Adipocyte (in vitro differentiated cells): ENCODE measurements around the gene MET.
"Not testable (repeated sequence)": the region's sequence is repeated elsewhere in the genome, so short reads cannot be mapped to it uniquely, and the experiment has no call there.

ENCODE experiments used
- DNase-seq: peaks from one replicate; pipeline ENCODE4 v3.0.0-alpha.2; 2015; ENCODE audit warnings: low read depth
- H3K27me3 ChIP-seq: replicated peaks from 2 replicates; pipeline ENCODE4 v1.7.0; 2013; ENCODE audit warnings: mild to moderate bottlenecking, low read length, moderate library complexity; ENCODE audit not compliant: control insufficient read depth, insufficient read depth
- H3K36me3 ChIP-seq: 2 replicates; pipeline ENCODE4 v1.7.0; 2013; ENCODE audit warnings: low read length, mild to moderate bottlenecking, moderate library complexity; ENCODE audit not compliant: control insufficient read depth, insufficient read depth, severe bottlenecking
- H3K4me1 ChIP-seq: 2 replicates; pipeline ENCODE4 v1.7.0; 2013; ENCODE audit warnings: mild to moderate bottlenecking, low read length, moderate library complexity; ENCODE audit not compliant: control insufficient read depth, insufficient read depth
- H3K4me3 ChIP-seq: 2 replicates; pipeline ENCODE4 v1.7.0; 2013; ENCODE audit warnings: mild to moderate bottlenecking, low read length, moderate library complexity
- H3K9ac ChIP-seq: 2 replicates; pipeline ENCODE4 v1.7.0; 2013; ENCODE audit warnings: mild to moderate bottlenecking, low read length, moderate library complexity
- H3K9me3 ChIP-seq: 2 replicates; pipeline ENCODE4 v1.7.0; 2013; ENCODE audit warnings: mild to moderate bottlenecking, low read length, moderate library complexity; ENCODE audit not compliant: control insufficient read depth

The MET gene

GRCh38 chr7:116740755-116741462 is 68.9 kb downstream of the MET start:
- no peak for DNase-seq
- H3K4me3 ChIP-seq, result no peak overlapping the region

DNA sequence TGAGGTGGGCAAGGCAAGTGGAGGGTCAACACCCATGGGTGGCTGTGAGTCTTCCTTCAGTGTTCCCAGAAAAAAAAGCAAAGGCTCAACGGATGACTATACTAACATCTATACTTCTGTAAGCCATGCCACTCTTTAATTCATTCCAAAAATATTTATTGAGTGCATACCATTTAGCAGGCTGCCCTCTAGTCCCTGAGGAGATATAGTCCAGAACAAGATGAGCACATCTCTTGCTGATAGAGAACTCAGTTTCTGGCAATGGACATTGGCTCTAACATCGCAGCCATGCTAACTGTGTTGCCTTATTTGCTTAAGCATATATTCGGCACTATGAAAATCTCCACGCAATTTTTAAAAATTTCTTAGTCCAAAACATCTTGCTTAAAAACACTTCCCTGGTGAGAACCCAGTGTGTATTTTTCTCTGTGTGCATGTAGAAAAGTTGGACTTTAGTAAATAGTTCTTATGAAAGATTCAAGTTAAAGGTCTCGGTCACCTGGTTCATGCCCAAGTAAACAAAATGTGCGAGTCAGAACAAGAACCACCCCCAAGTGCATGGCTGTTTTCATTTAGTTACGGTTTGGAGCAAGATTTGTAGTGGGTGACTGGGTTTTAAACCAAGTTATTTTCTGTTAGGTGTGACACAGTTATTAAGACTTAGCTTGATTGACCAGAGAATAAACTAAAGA is 69.8 kb downstream of the MET start:
- peak; percentile 64 for DNase-seq
- Histone ChIP-seq H3K9me3 (no peaks in the 10 kb centered on the region), H3K36me3 (no peaks in the 10 kb centered on the region)

More at GRCh38 chr7:116740755-116741462, 68.9 kb downstream of the MET start:
- H3K9ac ChIP-seq, result no peak overlapping the region
- no peaks in the 10 kb centered on the region for H3K36me3 ChIP-seq
- H3K27me3 ChIP-seq, result no peaks in the 10 kb centered on the region
- peaks cover 45% of the 10 kb centered on the region for H3K4me1 ChIP-seq
- H3K9me3 ChIP-seq, result no peaks in the 10 kb centered on the region

DNA sequence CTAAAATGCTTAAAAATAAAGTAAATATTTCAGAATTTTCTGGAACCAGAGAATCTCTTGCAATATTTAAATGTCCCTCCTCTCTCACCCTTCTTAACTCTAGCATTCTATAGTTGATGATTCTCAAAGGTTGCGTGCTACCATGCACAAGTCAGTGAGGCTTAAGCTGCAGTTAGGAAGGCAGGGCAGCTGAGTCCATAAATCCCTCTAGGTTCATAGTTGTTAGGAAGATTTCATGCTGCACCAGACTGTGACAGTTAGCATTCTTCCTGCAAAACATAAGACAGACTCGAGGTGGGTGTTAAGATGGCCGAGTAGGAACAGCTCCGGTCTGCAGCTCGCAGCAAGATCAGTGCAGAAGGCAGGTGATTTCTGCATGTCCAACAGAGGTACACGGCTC is 70.6 kb downstream of the MET start:
- H3K9ac ChIP-seq, result no peak overlapping the region
- H3K36me3 ChIP-seq, result no peaks in the 10 kb centered on the region
- DNase-seq, result no peak
- no peaks in the 10 kb centered on the region for H3K9me3 ChIP-seq
- H3K4me3 ChIP-seq, result no peak overlapping the region
- no peaks in the 10 kb centered on the region for H3K27me3 ChIP-seq
- peaks cover 33% of the 10 kb centered on the region for H3K4me1 ChIP-seq

More for the DNA sequence above, 69.8 kb downstream of the MET start:
- H3K9ac ChIP-seq, result no peak overlapping the region
- no peak overlapping the region for H3K4me3 ChIP-seq
- H3K4me1 ChIP-seq, result peaks cover 42% of the 10 kb centered on the region
- H3K27me3 ChIP-seq, result no peaks in the 10 kb centered on the region

- H3K27me3 ChIP-seq, DNase-seq, H3K36me3 ChIP-seq, H3K9ac ChIP-seq, H3K9me3 ChIP-seq, H3K4me3 ChIP-seq: not testable (repeated sequence)
- peaks cover 22% of the 10 kb centered on the region for H3K4me1 ChIP-seq
Observed at GRCh38 chr7:116743835-116744234, 71.8 kb downstream of the MET start.

GRCh38 chr7:116746388-116746787 is 74.4 kb downstream of the MET start:
- not testable (repeated sequence) for H3K4me1 ChIP-seq, H3K9ac ChIP-seq, H3K4me3 ChIP-seq, H3K36me3 ChIP-seq, H3K27me3 ChIP-seq, DNase-seq, H3K9me3 ChIP-seq

DNA sequence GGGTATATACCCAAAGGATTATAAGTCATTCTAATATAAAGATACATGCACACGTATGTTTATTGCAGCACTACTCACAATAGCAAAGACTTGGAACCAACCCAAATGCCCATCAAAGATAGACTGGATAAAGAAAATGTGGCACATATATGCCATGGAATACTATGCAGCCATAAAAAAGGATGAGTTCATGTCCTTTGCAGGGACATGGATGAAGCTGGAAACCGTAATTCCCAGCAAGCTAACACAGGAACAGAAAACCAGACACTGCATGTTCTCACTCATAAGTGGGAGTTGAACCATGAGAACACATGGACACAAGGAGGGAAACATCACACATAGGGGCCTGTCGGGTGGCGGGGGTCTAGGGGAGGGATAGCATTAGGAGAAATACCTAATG is 79.1 kb downstream of the MET start:
- H3K27me3 ChIP-seq, DNase-seq, H3K4me1 ChIP-seq, H3K9me3 ChIP-seq, H3K9ac ChIP-seq, H3K4me3 ChIP-seq, H3K36me3 ChIP-seq: not testable (repeated sequence)

DNA sequence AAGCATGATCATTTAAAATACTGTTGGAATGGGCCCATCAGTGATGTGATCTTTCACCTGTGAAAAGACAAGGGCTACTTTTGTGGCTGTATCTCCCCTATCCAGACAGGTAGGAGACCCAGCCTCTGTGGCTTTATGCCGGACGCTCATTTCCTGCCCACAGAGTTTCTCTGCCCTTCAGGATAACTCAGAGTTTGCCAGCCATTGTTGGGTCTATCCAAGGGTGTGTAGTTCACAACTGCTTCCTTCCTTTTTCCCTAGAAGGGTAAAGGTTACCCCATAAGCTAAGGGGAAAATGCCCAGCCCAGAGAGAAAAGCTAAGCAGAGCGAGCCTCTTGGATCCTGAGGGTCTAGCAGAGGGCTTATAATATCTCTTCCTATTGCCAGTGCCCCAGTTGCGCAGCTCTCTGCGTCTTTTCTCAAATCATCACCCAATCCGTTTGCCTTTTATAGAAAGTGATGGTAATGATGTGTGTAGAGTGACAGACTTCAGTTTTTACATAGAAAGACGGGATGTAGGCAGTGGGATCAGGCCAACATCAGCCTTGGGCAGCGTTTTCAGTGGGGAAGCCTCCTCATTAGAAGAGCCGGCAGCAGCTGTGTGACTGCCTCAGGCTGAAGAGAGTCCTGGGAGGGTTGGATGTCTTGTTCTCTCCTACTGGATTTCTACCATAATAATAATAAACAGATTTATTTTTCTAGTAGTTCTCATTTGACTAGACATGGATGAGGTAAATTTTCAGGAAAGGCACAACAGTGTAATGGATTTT is 80.5 kb downstream of the MET start:
- no peaks in the 10 kb centered on the region for H3K27me3 ChIP-seq
- H3K36me3 ChIP-seq, result no peaks in the 10 kb centered on the region
- H3K4me3 ChIP-seq, result no peak overlapping the region
- H3K9ac ChIP-seq, result no peak overlapping the region
- H3K9me3 ChIP-seq, result no peaks in the 10 kb centered on the region
- DNase-seq, result no peak
- H3K4me1 ChIP-seq, result no peaks in the 10 kb centered on the region

GRCh38 chr7:116753130-116753529 is 81.1 kb downstream of the MET start:
- H3K36me3 ChIP-seq, result no peaks in the 10 kb centered on the region
- no peak for DNase-seq
- no peaks in the 10 kb centered on the region for H3K27me3 ChIP-seq
- no peaks in the 10 kb centered on the region for H3K4me1 ChIP-seq
- H3K9me3 ChIP-seq, result no peaks in the 10 kb centered on the region
- no peak overlapping the region for H3K9ac ChIP-seq
- no peak overlapping the region for H3K4me3 ChIP-seq

DNA sequence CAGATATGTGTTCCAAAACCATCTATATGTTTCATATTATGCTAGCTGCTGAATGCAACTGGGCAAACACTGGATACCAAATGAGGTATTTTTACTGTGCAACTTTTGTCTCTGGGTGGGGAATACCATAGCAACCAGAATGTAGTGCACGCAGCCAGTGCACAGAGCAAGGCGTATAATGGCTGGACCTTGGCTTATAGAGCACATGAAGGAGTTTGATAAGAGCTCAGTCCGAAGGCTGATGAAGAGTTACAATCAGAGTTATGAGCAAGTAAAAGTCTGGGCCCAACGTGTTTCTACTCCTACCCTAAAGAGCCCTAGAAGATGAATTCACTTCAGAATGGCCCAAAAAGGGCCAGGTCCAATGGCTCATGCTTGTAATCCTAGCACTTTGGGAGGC is 82.2 kb downstream of the MET start:
- Histone ChIP-seq H3K27me3 (no peaks in the 10 kb centered on the region), H3K4me3 (no peak overlapping the region), H3K9me3 (no peaks in the 10 kb centered on the region), H3K9ac (no peak overlapping the region), H3K4me1 (no peaks in the 10 kb centered on the region), H3K36me3 (no peaks in the 10 kb centered on the region)
- DNase-seq, result no peak

DNA sequence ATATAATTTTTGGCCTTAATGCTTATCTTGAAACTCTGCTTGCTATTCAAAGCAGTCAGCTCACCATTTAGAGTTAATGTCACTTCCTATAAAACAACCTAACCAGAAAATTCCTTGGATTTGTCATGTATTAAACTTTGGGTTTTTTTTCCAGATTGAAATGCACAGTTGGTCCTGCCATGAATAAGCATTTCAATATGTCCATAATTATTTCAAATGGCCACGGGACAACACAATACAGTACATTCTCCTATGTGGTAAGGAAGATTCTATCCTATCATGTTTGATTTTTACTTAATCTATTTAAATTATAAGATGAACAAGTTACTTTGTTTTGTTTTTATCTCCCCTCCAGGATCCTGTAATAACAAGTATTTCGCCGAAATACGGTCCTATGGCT is 85.3 kb downstream of the MET start:
- no peaks in the 10 kb centered on the region for H3K9me3 ChIP-seq
- H3K4me3 ChIP-seq, result no peak overlapping the region
- H3K9ac ChIP-seq, result no peak overlapping the region
- no peak for DNase-seq
- peaks cover 8% of the 10 kb centered on the region for H3K4me1 ChIP-seq
- H3K36me3 ChIP-seq, result no peaks in the 10 kb centered on the region
- no peaks in the 10 kb centered on the region for H3K27me3 ChIP-seq

DNA sequence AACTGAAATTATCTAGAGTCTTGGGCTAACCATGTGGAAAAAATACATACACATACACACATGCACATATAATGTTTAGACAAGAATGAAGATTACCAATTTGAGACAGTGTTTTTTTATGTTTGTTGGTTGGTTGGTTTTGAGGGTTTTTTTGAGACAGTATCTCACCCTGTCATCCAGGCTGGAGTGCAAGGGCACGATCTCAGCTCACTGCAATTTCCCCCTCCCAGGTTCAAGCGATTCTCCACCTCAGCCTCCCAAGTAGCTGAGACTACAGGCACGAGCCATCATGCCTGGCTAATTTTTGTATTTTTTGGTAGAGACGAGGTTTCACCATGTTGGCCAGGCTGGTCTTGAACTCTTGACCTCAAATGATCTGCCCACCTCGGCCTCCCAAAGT is 87.6 kb downstream of the MET start:
- H3K4me3 ChIP-seq, H3K36me3 ChIP-seq, DNase-seq, H3K4me1 ChIP-seq, H3K27me3 ChIP-seq, H3K9me3 ChIP-seq, H3K9ac ChIP-seq: not testable (repeated sequence)
